Measurements from ENCODE around the gene F8. TPM values are rescaled to one million over a fixed set of nuclear protein-coding genes. Genes with fewer than 3 reads are reported as not detected.
"Not testable (repeated sequence)": the region's sequence is repeated elsewhere in the genome, so short reads cannot be mapped to it uniquely, and the experiment has no call there.

F8 gene
- total RNA-seq, 6 donors from 2014 or later, result 4.3 to 47.1 (median 21.7) TPM

- Histone ChIP-seq H3K4me1 (no peaks in the 10 kb centered on the region), H3K27ac (no peak overlapping the region), H3K9me3 (peaks cover 0 to under 1% (median 0%) of the 10 kb centered on the region in 4 donors), H3K27me3 (no peaks in the 10 kb centered on the region), H3K36me3 (no peaks in the 10 kb centered on the region), H3K4me3 (no peak overlapping the region)
- no peak for DNase-seq
- ATAC-seq (ENCODE audit: low FRiP score in 2 of 2), result no peak
- 45 to 60% methylated on average over 2 of the region's 2 CpGs for WGBS, 2 donors
- TF ChIP-seq CTCF (IDR thresholded peaks at IDR 0.05) (no peak), POLR2AphosphoS5 (IDR thresholded peaks at IDR 0.05) (no peak), POLR2A (IDR thresholded peaks at IDR 0.05) (no peak), EP300 (IDR thresholded peaks at IDR 0.05) (no peak)
These were observed 149.2 kb downstream of the F8 start for GRCh38 chrX:154873329-154873728.

GRCh38 chrX:154868522-154868921, 154.0 kb downstream of the F8 start:
- H3K4me1 ChIP-seq; DNase-seq; H3K36me3 ChIP-seq; H3K4me3 ChIP-seq; H3K27ac ChIP-seq; ATAC-seq (ENCODE audit: low FRiP score in 2 of 2); H3K27me3 ChIP-seq: not testable (repeated sequence)
- H3K9me3 ChIP-seq, result peaks cover 0 to 13% (median 0%) of the 10 kb centered on the region in 4 donors

- Histone ChIP-seq H3K27me3 (no peaks in the 10 kb centered on the region), H3K9me3 (no peaks in the 10 kb centered on the region), H3K4me1 (no peaks in the 10 kb centered on the region), H3K36me3 (peaks cover 0 to 2% (median 0%) of the 10 kb centered on the region in 4 donors), H3K27ac (no peak overlapping the region), H3K4me3 (no peak overlapping the region)
- no peak for TF ChIP-seq POLR2AphosphoS5 (IDR thresholded peaks at IDR 0.05)
- no peak for TF ChIP-seq CTCF (IDR thresholded peaks at IDR 0.05)
- TF ChIP-seq POLR2A (IDR thresholded peaks at IDR 0.05), result no peak
- TF ChIP-seq EP300 (IDR thresholded peaks at IDR 0.05), result no peak
- ATAC-seq (ENCODE audit: low FRiP score in 2 of 2) (no peak), DNase-seq (no peak)
These were observed 167.3 kb downstream of the F8 start for GRCh38 chrX:154855256-154855655.

GRCh38 chrX:154850957-154851611, 171.4 kb downstream of the F8 start:
- DNase-seq (no peak), ATAC-seq (ENCODE audit: low FRiP score in 2 of 2) (no peak)
- no peaks in the 10 kb centered on the region for H3K27me3 ChIP-seq
- no peak overlapping the region for H3K4me3 ChIP-seq
- 74 to 96% methylated on average over 1 of the region's 1 CpG for WGBS, 2 donors
- no peak overlapping the region for H3K27ac ChIP-seq
- peaks cover 0 to 4% (median 0%) of the 10 kb centered on the region in 4 donors for H3K9me3 ChIP-seq
- no peaks in the 10 kb centered on the region for H3K36me3 ChIP-seq
- TF ChIP-seq CTCF (IDR thresholded peaks at IDR 0.05) (no peak), EP300 (IDR thresholded peaks at IDR 0.05) (no peak), POLR2A (IDR thresholded peaks at IDR 0.05) (no peak), POLR2AphosphoS5 (IDR thresholded peaks at IDR 0.05) (no peak)
- no peaks in the 10 kb centered on the region for H3K4me1 ChIP-seq

- H3K27ac ChIP-seq, result no peak overlapping the region
- H3K27me3 ChIP-seq, result no peaks in the 10 kb centered on the region
- no peaks in the 10 kb centered on the region for H3K36me3 ChIP-seq
- H3K4me3 ChIP-seq, result no peak overlapping the region
- no peaks in the 10 kb centered on the region for H3K9me3 ChIP-seq
- TF ChIP-seq POLR2A (IDR thresholded peaks at IDR 0.05) (no peak), CTCF (IDR thresholded peaks at IDR 0.05) (peak in 5 of 6 experiments; percentile 30 to 61 (median 38))
- WGBS, 2 donors, result 84 to 87% methylated on average over 2 of the region's 2 CpGs
- no peak for ATAC-seq (ENCODE audit: low FRiP score in 2 of 2)
- no peaks in the 10 kb centered on the region for H3K4me1 ChIP-seq
- DNase-seq, result no peak
These were observed 181.7 kb downstream of the F8 start for GRCh38 chrX:154840856-154841255.
